Activated CD4-positive, alpha-beta T cell treated with anti-CD3 and anti-CD28 coated beads for 24 hours (primary cell): ENCODE results near the gene KHDRBS1.
A peak's percentile ranks its signal among the peaks of the same experiment; 100 is the strongest.
"Not testable (repeated sequence)": the region's sequence is repeated elsewhere in the genome, so short reads cannot be mapped to it uniquely, and the experiment has no call there.

Experiments used
- DNase-seq, 2 donors: peaks; one replicate each; pipeline ENCODE4 v3.0.0-alpha.2; 2020; ENCODE audit warnings: low read depth in 2 of 2

KHDRBS1 gene

DNA sequence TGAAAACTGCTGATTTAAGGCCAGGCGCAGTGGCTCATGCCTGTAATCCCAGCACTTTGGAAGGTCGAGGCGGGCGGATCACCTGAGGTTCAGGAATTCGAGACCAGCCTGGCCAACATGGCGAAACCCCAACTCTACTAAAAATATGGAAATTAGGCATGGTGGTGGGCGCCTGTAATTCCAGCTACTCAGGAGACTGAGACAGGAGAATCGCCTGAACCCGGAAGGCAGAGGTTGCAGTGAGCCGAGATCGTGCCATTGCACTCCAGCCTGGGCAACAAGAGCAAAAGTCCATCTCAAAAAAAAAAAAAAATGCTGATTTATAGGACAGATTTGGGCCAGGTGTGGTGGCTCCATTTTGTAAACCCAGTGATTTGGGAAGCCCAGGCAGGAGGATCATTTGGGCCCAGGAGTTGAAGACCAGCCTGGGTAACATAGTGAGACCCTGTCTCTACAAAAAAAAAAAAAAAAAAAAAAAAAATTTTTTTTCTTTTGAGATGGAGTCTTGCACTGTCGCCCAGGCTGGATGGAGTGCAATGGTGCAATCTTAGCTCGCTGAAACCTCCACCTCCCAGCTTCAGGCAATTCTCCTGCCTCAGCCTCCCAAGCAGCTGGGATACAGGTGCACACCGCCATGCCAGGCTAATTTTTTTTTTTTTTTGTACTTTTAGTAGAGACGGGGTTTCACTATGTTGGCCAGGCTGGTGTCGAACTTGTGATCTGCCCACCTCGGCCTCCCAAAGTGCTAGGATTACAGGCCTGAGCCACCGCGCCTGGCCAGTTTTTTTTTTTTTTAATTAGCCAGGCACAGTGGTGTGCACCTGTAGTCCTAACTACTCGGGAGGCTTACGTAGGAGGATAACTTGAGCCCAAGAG is 52.2 kb downstream of the KHDRBS1 start:
- not testable (repeated sequence) for DNase-seq

DNA sequence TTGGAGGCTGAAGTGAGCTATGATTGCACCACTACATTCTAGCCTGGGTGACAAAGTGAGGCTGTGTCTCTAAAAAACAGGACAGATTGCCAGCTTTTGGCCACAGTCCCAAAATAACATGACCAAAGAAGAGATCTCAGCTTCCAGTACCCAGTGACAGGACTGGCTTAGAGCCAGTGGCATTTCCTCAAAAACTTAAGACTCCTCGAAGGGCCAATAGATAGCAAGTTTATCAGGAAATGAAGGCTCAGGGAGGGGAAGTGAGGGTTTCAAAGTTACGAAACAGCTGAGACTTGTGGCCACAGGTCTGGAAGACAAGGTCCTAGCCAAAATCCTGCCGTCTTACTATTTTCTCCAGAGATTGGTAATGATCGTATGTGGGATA is 52.8 kb downstream of the KHDRBS1 start:
- DNase-seq: no peak

DNA sequence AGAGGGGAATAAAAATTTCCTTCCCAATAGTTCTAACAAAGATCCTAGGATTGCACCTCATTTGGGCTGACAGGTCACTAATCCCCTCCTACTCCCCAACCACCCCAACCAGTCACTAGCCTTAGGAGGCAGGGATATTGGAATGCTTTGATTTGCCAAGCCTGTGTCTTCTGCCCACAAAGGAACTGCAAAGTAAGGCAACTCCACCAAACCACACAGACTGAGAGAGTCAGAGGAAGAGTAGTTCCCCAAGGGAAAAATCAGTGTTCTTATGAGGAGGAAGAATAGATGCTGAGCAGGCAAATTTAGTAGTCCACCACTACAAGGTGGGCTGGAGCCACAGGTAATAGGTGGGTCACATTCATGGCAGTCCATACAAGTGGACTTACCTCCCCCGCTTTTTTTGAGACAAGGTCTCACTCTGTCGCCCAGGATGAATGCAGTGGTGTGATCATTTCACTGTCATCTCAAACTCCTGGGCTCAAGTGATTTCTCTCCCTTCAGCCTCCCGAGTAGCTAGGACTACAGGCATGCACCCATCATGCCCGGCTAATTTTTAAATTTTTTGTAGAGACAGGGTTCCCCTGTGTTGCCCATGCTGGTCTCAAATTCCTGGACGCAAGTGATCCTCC is 55.4 kb downstream of the KHDRBS1 start:
- DNase-seq: no peak

DNA sequence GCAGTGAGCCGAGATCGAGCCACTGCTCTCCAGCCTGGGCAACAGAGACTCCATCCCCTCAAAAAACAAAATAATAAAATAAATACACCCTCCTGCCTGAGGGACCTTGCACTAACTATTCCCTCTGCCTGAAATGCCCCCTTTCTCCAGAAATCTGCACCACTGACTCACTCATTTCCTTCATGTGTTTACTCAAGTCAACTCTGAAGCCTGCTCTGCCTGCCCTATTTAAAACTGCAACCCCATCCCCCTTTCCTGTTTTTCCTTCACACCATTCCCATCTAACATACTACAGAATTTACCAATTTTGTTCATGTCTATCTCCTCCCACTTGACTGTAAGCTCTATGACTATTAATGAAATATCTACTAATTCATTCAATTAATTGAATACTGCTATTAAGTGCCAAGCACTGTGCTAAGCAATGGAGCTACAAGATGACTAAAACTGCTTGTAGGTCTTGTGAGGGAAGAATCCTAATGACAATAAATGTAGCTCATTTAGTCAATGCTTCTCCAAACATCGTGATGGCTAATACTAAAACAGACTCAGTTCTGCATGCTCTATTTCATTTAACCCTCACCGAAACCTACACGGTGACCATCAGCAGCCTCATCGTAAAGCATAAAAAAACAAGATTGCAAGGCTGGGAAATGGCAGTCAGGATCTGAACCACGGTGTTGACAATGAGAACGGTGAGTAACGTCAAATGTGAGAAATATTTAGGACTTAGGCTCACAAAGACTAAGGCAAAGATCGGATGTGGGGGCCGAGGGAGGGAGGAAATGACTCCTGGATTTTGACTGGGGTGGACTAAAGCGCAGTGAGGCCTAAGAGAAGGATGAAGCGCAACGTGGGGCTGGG is 58.3 kb downstream of the KHDRBS1 start:
- DNase-seq: no peak

DNA sequence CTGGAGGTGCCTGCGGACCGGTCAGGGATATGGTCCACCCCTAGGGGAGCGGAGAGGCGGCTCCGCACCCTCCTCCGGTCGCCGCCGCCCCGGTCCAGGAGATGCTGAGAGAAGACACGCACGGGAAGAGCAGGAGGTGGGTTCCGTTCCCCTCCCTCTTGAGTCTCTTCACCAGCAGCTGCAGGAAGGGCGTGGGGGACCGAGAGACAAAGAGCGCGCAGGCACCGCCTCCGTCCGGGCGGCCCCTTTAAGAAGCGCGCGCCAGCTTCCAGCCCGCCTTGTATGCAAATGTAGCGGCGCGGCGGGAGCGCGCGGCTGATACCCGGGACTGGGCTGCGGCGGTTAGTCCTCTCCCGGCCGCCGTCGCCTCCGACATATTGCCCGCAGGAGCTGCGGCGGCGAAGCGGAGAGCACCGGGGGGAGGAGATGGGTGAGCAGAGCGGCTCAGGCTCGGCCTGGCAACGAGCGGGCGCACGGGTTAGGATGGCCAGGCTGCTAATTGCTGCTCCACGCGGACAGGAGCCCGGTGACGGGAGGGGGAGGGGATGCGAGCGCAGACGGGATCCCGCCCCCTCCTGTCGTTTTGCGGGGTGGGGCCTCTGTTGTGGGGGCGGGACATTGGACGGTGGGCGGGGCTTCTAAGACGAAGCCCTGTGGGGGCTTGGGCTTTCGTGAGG is 59.1 kb downstream of the KHDRBS1 start, which contains the start of gene TMEM39B:
TMEM39B (plus strand) TSS at position 318 of the 677 bp plus-strand sequence; CDS start at position 427, 109 bp downstream.
- DNase-seq: peak; percentile 86 to 87

DNA sequence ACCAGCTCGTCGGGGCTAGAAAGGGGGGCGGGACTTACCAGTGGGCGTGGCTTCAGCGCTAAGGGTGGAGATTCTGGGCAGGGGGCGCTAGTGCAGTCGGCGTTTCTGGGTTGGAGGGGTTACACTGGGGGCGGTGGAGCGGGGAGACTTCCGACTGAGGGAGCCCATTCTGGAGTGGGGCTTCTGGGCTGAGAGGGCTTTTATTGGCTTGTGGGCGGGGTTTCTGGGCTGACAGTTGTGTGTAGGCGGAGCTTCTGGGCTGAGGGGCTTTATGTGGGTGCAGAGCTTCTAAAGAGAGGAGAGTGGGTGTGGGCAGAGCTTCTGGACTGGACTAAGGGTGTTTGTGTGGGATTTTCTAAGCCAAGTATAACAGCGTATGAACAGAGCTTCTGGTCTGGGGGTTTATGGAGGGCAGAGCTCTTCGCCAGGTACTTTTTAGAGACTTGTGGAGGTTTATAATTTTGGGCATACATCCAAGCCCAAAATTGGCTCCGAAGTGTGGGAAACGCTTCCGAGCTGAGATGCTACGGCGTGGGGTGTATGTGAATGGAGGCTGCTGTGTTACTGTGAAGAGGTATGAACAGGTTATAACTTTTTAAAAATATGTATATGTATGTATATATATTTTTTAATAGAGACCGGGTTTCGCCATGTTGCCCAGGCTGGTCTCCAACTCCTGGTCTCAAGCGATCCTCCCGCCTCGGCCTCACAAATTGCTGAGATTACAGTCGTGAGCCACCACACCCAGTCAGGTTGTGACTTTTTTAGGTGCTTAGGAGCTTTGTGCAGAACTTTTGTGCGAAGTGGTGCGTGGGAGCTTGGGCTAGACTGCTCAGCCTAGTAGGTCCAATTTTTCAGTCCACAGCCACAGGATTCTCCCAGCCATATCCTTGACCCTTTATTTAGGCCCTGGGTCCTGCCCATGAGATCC is 59.9 kb downstream of the KHDRBS1 start:
- no peak for DNase-seq

DNA sequence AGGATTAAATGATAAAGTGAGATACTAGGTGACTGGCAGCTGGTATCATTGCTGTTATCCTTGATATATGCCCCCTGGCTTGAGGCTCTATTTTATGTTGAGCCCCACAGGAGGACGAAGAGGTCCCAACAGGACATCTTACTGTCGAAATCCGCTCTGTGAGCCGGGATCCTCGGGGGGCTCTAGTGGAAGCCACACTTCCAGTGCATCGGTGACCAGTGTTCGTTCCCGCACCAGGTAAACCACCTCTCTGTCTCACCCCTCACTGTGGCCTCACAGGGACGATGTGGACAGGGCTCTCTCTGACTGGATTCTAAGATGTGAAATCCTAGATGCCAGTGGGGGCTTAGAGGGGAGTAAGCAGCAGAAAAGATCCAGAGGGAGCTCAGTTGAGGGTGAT is 61.2 kb downstream of the KHDRBS1 start:
- no peak for DNase-seq

DNA sequence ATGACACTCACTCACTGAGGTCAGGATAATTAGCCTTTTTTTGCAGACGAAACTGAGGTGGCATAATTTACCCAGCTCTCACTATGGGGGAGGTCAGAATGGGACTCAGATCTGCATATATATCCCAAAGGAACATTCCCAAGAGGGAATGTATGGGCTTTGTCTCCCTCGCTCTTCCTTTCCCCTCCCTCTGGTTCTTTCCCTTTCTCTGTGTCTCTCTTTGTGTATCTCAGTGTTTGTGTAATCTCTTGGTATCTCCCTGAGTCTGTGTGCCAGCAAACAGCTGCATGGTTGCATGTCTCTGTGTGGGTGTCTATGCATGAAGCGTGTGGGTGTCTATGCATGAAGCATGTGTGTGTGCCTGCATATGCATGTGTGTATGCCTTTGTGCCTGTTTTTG is 63.8 kb downstream of the KHDRBS1 start:
- DNase-seq: no peak

DNA sequence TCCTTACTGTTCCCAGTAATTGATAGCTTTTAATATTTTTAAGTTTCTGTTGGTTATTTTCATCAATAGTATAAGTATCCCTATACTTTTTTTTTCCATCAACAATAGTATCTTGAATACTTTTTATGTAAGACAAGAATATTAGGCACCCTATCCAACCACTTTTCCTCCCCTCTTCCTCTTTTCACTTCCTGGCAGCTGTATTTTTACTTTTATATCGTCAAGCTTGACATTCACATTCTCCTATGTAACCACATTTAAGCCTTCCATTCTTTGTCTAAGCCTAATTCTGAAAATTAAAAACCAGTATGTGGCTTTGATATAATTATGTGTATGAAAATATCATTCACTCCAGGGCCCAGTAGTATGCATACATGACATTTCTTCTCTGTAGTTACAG is 68.4 kb downstream of the KHDRBS1 start:
- no peak for DNase-seq

DNA sequence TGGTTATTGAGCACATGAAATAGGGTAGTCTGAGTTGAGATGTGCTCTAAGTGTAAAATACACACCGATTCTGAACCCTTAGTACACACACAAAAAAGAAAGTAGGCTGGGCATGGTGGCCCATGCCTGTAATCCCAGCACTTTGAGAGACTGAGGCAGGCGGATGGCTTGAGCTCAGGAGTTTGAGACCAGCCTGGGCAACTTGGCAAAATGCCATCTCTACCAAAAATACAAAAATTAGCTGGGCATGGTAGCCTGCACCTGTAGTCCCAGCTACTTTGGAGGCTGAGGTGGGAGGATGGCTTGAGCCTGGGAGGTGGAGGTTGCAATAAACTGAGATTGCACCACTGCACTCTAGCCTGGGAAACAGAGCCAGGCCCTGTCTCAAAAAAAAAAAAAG is 72.7 kb downstream of the KHDRBS1 start:
- DNase-seq: not testable (repeated sequence)

DNA sequence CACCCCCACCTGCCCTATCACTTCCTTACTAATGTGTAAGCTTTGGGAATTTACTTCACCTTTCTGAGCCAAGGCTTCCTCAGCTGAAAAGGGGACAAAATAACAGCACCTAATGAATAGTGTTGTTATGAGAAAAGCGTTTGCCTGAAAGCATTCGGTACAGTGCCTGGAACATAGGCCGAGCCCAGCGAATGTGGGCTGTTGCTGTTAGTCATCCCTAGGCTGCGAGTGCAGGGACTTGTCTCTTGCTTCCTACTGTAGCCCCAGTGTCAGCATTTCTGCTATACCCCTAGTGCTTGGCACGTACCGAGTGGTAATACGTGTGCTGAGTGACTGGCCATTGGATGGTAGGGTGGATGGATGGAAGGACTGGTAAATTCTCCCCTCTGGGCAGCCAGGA is 77.5 kb downstream of the KHDRBS1 start:
- no peak for DNase-seq

DNA sequence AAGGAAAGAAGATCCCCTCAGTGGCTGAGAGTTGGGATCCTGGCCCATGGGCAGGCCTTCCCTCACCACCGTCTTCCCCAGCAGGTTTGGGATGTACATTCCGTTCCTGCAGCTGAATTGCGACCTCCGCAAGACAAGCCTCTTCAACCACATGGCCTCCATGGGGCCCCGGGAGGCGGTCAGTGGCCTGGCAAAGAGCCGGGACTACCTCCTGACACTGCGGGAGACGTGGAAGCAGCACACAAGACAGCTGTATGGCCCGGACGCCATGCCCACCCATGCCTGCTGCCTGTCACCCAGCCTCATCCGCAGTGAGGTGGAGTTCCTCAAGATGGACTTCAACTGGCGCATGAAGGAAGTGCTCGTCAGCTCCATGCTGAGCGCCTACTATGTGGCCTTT is 77.9 kb downstream of the KHDRBS1 start:
- no peak for DNase-seq
